Right ventricle myocardium superior (tissue), 1 donor: ENCODE measurements around the gene C19orf47. TPM values are rescaled to one million over a fixed set of nuclear protein-coding genes. Genes with fewer than 3 reads are reported as not detected.

Experiments used
- ATAC-seq: fragments of 200-7000 bp; cut with Tn5 transposase; one replicate; pipeline ENCODE4 v1.9.1; 2020; ENCODE audit warnings: mild to moderate bottlenecking; ENCODE audit not compliant: poor library complexity
- DNase-seq: peaks from one replicate; pipeline ENCODE4 v3.0.0-alpha.2; 2020
- intact Hi-C: fragments of 100-400 bp; cut with DNase I; formaldehyde crosslinking; loops from one replicate; pipeline ENCODE4 v1.11.2; 2022
- long read RNA-seq: library from polyadenylated mRNA; unstranded; transcript quantifications from one replicate; pipeline ENCODE4 v2.0.0, GENCODE V29; 2021
- total RNA-seq: library from RNA; stranded (reverse); fragmentation: NEBNext Ultra II Directional; extraction: Animal tissue kit (Norgen Biotek cat#: 25700); gene quantifications from one replicate; pipeline ENCODE4 v1.2.1, GENCODE V29; 2021
- donor health status: DM: no; HTN: yes; CAD: no; lungs with severe emphysema.

C19orf47 gene
- 209 TPM for total RNA-seq
- long read RNA-seq, partial matches to known transcripts: 42 of 209 reads
- long read RNA-seq, other reads (novel, unspliced or antisense): 162 of 209 reads

DNA sequence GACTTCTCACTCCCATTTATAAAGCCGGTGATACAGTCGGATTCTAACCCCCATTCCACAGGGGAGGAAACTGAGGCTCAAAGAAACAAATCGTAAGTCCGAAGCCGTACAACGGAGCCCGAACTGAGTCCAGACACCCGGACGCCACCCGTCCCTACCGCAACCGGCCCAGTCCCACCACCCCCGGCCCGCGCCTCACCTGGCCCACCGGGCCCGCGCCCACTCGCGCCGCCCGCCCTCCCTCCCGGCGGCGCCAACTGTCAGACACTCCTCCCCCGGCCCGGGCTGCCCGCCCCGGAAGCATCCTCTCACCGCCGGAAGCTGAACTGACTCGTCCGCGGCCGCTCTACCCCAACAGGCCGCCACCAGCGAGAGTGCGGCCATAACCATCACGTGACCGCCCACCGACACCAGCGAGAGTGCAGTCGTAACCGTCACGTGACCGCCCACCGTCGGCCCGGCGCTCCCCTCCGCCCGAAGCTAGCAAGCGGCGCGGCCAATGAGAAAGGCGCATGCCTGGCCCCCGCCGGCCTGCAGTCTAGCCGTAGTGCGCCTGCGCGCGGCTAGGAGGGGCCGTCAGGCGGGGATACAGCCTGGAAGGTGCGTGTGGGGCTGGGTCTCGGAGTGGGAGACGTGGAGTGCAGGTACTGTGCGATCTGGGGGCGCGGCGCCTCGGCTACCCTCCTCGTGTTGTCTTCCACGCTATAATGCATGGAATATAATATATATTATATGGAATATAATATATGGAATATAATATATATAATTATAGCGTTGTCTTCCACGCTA, at the start of gene C19orf47, which contains the start of gene PLD3:
TSS of gene C19orf47 (minus strand) at position 273 of the 789 bp plus-strand sequence. CDS start 6,540 bp downstream, outside the sequence.
TSS of gene PLD3 (plus strand) at position 571 of the 789 bp plus-strand sequence. CDS start 17,789 bp downstream, outside the sequence.
- DNase-seq (peak; percentile 100), ATAC-seq (peak; percentile 98)
- intact Hi-C loops: loop anchor here (10.0 kb wide), 1 partner anchor 96 kb away; the partner anchor contains the start of gene SERTAD3

DNA sequence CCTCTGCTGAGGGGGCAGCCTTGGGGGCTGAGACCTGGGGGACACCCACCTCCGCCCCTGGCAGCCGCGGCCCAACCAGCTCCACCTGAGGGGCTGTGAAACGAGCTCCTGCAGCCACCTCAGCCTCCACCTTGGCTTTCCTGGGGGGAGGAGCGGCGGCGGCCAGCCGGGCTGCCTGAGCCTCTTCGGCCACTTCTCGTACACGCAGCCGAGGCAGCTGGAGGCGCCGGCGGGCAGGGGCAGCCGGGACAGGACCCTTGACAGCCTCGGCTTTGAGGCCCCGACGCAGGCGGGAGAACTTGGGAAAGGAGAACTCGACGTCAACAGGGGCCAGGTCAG, 49.3 kb upstream of the C19orf47 start:
- intact Hi-C loops: no loop called here
- no peak for ATAC-seq

DNA sequence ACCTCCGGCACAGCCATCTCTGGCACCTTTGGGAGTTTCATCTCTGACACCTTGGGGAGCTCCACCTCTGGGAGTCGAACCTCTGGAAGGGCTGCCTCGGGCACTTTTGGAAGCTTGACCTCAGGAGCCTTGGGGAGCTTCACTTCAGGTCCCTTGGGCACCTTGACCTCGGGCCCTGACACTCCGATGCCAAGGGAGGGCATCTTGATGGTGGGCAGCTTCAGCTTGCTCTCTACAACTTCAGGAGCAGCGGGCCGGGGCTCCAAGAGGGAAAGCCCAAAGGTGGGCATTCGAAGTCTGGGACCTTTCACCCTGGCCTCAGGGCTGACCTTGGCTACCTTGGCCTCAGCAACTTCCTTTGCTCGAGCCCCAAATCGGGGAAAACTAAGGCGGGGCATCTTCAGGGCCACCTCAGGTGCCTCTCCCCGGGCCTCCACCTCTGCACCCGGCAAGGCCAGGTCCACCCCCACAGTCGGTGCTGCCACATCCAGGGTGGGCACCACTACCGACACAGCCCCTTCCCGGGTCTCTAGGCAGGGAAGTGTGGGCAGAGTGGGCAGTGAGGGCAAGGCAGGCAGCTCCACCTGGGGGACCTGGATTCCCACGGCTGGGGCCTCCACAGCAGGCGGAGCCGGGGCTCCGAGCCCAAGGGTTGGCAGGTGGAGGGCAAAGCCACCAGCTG, 48.8 kb upstream of the C19orf47 start:
- intact Hi-C loops: no loop called here
- no peak for ATAC-seq
- DNase-seq: no peak

More for the DNA sequence above, 49.3 kb upstream of the C19orf47 start:
- no peak for DNase-seq

DNA sequence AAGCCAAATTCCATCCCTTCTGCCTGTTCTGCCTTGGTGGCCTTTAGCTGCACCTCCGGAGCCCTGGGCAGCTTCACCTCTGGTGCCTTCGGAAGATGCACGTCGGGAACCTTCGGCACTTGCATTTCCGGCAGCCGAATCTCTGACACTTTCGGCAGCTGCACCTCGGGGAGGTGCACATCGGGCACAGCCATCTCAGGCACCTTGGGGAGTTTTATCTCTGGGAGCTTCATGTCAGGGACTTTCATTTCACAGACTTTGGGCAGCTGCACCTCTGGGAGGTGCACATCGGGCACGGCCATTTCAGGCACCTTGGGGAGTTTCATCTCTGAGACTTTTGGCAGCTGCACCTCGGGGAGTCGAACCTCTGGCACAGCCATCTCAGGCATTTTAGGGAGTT, 47.8 kb upstream of the C19orf47 start:
- ATAC-seq (no peak), DNase-seq (no peak)
- intact Hi-C loops: no loop called here

- DNase-seq (no peak), ATAC-seq (no peak)
- intact Hi-C loops: no loop called here
Measured at GRCh38 chr19:40394816-40395210, 46.6 kb upstream of the C19orf47 start.

DNA sequence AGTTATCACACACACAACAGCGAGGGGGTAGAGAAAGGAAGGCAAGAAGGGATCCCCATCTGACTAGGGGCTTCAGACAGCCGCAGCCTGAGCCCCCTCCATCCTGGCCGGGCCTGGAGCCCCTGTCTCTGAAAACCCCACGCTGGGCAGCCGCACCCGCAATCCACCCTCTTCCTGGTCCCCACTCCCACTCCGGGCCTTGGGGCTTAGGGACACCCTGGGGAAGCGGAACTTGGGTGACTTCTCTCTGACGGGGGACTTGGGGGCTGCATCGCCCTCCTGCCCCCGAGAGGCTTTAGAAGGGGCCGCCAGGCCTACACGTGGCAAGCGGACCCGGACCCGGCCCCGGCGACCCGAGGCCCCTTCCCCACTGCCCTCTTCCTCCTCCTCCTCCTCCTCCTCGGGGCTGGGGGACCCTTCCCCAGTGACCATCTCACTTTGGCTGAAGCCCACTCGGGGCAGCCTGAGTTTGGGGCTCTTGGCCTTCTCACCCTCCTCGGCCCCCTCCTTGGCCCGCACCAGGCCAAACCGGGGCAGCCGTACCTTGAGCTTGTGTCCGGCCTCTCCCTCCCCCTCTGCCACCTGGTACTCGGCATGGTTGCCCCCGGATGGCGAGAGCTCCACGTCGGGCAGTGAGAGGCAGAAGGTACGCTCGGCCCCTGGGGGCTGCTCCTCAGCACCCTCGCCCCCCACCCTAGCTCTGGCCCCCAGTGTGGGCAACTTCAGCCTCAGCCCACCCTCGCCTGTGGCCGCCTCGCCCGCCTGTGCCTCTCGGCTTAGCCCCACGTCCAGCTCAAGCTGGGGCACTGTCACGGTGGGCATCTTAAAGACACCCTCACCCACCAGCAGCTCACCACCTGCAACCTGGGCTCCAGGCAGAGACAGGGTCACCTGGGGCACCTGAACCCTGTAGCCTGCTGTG, 46.0 kb upstream of the C19orf47 start:
- DNase-seq (no peak), ATAC-seq (no peak)
- intact Hi-C loops: no loop called here

DNA sequence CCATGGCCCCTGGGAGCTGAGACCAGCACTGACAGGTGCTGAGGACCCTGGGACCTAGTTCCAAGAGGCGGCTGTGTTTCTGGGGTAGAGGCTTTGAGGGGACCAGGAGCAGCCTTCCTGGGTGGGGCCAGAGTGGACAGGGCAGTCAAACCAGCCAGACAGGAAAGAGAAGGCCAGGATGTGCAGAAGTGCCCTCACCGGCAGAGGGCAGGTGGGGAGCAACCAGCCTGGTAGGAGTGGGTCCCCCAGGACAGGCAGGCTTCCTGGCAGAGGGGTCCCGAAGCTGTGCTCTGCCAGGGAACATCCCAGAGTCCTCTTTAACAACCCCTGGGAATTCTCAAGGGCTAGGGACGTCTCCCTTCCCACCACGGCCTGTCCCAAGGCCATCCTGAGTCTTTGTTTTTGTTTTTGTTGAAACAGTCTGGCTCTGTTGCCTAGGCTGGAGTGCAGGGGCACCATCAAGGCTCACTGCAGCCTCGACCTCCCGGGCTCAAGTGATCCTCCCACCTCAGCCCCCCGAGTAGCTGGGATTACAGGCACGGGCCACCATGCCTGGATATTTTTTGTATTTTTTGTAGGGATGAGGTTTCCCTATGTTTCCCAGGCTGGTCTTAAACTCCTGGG, 44.8 kb upstream of the C19orf47 start:
- peak; percentile 46 for ATAC-seq
- no peak for DNase-seq
- intact Hi-C loops: no loop called here

- ATAC-seq (no peak), DNase-seq (no peak)
- intact Hi-C loops: no loop called here
Measured at GRCh38 chr19:40392123-40392522, 43.9 kb upstream of the C19orf47 start.

- no peak for DNase-seq
- intact Hi-C loops: no loop called here
- no peak for ATAC-seq
Measured at GRCh38 chr19:40390084-40390742, 42.0 kb upstream of the C19orf47 start, which contains the start of gene HIPK4. Gene HIPK4 (minus strand): TSS chr19:40390181. CDS start chr19:40389902, 279 bp downstream.

- intact Hi-C loops: no loop called here
- ATAC-seq (no peak), DNase-seq (no peak)
Measured at GRCh38 chr19:40389404-40390083, 41.3 kb upstream of the C19orf47 start.

DNA sequence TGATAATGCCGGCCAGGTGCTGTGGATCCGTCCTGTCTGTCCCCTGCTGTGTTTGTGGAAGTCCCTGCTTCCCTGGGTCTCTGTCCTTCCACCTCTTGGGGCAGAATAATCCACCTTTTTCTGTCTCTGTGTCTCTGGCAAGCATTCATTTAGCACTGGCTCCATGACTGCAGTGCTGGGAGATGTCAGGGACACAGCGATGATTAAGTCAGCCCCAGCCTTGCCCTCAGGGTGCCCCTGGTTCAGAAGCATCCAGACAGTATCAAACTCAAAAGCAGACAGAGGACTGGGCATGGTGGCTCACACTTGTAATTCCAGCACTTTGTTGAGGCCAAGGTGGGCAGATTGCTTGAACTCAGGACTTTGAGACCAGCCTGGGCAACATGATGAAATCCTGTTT, 40.3 kb upstream of the C19orf47 start:
- intact Hi-C loops: no loop called here

DNA sequence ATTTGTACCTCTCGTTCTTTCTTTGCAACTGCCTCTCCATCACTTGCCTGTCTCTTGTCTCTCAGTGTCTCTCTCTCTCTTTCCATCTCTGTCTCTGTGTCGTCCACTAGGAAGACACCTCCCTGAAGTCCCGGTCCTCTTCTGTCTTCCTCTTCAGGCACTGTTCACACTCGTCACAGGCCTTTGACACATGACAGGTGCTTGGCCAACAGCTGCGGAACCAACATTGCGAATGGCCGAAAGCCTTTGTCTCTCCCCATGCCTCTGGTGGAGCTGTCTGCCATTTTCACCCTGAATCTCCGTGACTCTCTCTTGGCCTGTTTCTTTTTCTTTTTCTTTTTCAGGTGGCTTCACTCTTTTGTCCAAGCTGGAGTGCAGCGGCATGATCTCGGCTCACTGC, 39.0 kb upstream of the C19orf47 start:
- ATAC-seq (no peak), DNase-seq (no peak)
- intact Hi-C loops: no loop called here

More for the DNA sequence above, 40.3 kb upstream of the C19orf47 start:
- DNase-seq (no peak), ATAC-seq (no peak)

DNA sequence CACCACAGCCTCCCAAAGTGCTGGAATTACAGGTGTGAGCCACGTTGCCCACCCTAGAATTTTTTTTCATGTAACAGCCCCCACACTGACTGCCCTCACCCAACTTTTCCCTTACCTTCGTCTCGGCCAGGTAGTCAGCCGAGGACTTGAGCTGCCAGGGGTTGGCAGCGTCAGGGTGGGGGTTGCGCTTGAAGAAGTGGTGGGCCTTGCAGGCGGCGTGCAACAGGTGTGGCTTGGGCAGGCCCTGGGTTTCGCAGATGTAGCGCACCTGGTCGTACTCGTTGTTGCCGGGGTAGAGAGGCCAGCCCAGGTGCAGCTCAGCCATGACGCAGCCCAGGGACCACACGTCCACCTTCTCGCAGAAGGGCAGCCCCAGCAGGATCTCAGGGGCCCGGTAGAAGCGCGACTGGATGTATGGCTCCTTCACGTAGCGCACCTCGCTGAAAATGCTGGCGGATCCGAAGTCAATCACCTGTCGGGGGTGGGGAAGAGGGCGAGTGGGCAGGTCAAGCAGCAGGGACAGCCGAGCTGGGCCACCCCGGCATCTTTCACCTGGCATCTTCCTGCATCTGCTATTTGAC, 35.6 kb upstream of the C19orf47 start:
- intact Hi-C loops: no loop called here
- DNase-seq (no peak), ATAC-seq (no peak)

GRCh38 chr19:40381321-40381720, 33.1 kb upstream of the C19orf47 start:
- DNase-seq (no peak), ATAC-seq (no peak)
- intact Hi-C loops: no loop called here

GRCh38 chr19:40380199-40381037, 32.2 kb upstream of the C19orf47 start:
- intact Hi-C loops: no loop called here
- DNase-seq (no peak), ATAC-seq (no peak)
